ENCODE measurements around the gene SLC43A1. TPM values are rescaled to one million over a fixed set of nuclear protein-coding genes. Genes with fewer than 3 reads are reported as not detected.

Gene SLC43A1
- total RNA-seq, 1 donor from 2014 or later, result 10.4 TPM

Other genes with a start within 250 kb of the SLC43A1 start
- gene TNKS1BP1, start 190.8 kb downstream of the SLC43A1 start, total RNA-seq, result 338 TPM
- gene SSRP1, start 179.8 kb downstream of the SLC43A1 start, total RNA-seq, result 103 TPM
- gene P2RX3, start 177.3 kb downstream of the SLC43A1 start, total RNA-seq, result 0.99 TPM
- gene PRG3, start 134.6 kb downstream of the SLC43A1 start, total RNA-seq, result not detected
- gene PRG2, start 125.1 kb downstream of the SLC43A1 start, total RNA-seq, result 0.55 TPM
- gene SLC43A3, start 88.6 kb downstream of the SLC43A1 start, total RNA-seq, result 27.2 TPM
- gene RTN4RL2, start 55.2 kb downstream of the SLC43A1 start, total RNA-seq, result 1.5 TPM
- gene TIMM10, start 15.1 kb upstream of the SLC43A1 start, total RNA-seq, result 50.5 TPM
- not detected for gene SMTNL1, start 21.9 kb upstream of the SLC43A1 start, total RNA-seq
- 83.1 TPM for gene UBE2L6, start 52.0 kb upstream of the SLC43A1 start, total RNA-seq
- 302 TPM for gene SERPING1, start 82.0 kb upstream of the SLC43A1 start, total RNA-seq
- 0.44 TPM for gene YPEL4, start 134.2 kb upstream of the SLC43A1 start, total RNA-seq
- 10.0 TPM for gene CLP1, start 142.1 kb upstream of the SLC43A1 start, total RNA-seq
- gene ZDHHC5, start 152.4 kb upstream of the SLC43A1 start, total RNA-seq, result 91.9 TPM
- 12.7 TPM for gene MED19, start 196.5 kb upstream of the SLC43A1 start, total RNA-seq
- gene TMX2, start 196.9 kb upstream of the SLC43A1 start, total RNA-seq, result 108 TPM
- 111 TPM for gene SELENOH, start 225.8 kb upstream of the SLC43A1 start, total RNA-seq
- gene BTBD18, start 236.1 kb upstream of the SLC43A1 start, total RNA-seq, result not detected
- gene CTNND1, start 246.1 kb upstream of the SLC43A1 start, total RNA-seq, result 426 TPM

Measured in ureter (tissue), 1 donor.